DND-41 (cell line): ENCODE data around the gene CDK4.

Experiments
- ATAC-seq: fragments of 200-7000 bp; cut with Tn5 transposase; 3 replicates; pipeline ENCODE4 v1.9.1; 2021; ENCODE audit warnings: low read depth; ENCODE audit not compliant: insufficient read depth
- DNase-seq: peaks from one replicate; pipeline ENCODE4 v3.0.0-alpha.2; 2020
- H2AFZ ChIP-seq: 2 replicates; pipeline ENCODE4 v1.6.0; 2012; ENCODE audit warnings: low read depth, low read length
- H3K27ac ChIP-seq: 2 replicates; pipeline ENCODE4 v1.5.1; 2012; ENCODE audit warnings: low read length, inconsistent platforms
- H3K27me3 ChIP-seq: fragments of 200-600 bp; sonication (generic); 2 replicates; pipeline ENCODE4 v1.6.0; 2012; ENCODE audit warnings: low read length, mild to moderate bottlenecking, inconsistent platforms; ENCODE audit not compliant: insufficient read depth, poor library complexity
- H3K36me3 ChIP-seq: 2 replicates; pipeline ENCODE4 v1.5.1; 2012; ENCODE audit warnings: low read length, inconsistent platforms; ENCODE audit not compliant: insufficient read depth
- H3K4me1 ChIP-seq: 2 replicates; pipeline ENCODE4 v1.5.1; 2012; ENCODE audit warnings: mild to moderate bottlenecking, low read length; ENCODE audit not compliant: insufficient read depth
- H3K4me2 ChIP-seq: 2 replicates; pipeline ENCODE4 v1.6.0; 2012; ENCODE audit warnings: mild to moderate bottlenecking, moderate library complexity, low read length, inconsistent platforms; ENCODE audit not compliant: insufficient read depth
- H3K4me3 ChIP-seq, 2 experiments: fragments of 200-600 bp in 1 of 2; shearing (Covaris generic) in 1 of 2; 2 replicates each; pipeline ENCODE4 v1.5.1; 2012 to 2016; ENCODE audit warnings: inconsistent platforms in 2 of 2, low read length in 2 of 2, mild to moderate bottlenecking in 2 of 2, low read depth in 1 of 2, moderate library complexity in 1 of 2
- H3K79me2 ChIP-seq: 2 replicates; pipeline ENCODE4 v1.6.0; 2012; ENCODE audit warnings: low read length, inconsistent platforms; ENCODE audit not compliant: insufficient read depth
- H3K9ac ChIP-seq: 2 replicates; pipeline ENCODE4 v1.6.0; 2012; ENCODE audit warnings: low read depth, mild to moderate bottlenecking, inconsistent platforms, low read length, moderate library complexity
- H3K9me3 ChIP-seq: 2 replicates; pipeline ENCODE4 v1.5.1; 2012; ENCODE audit warnings: low read length, moderate library complexity, mild to moderate bottlenecking, inconsistent platforms; ENCODE audit not compliant: insufficient read depth, severe bottlenecking
- H4K20me1 ChIP-seq: 2 replicates; pipeline ENCODE4 v1.6.0; 2012; ENCODE audit warnings: low read length; ENCODE audit not compliant: insufficient read depth
- CTCF ChIP-seq: IDR thresholded peaks from 2 replicates; pipeline ENCODE4 v1.5.1; 2012; ENCODE audit warnings: borderline replicate concordance, low read length, moderate library complexity, mild to moderate bottlenecking; ENCODE audit not compliant: poor library complexity, severe bottlenecking; ENCODE audit errors: extremely low read depth
- EZH2 ChIP-seq: IDR thresholded peaks from 3 replicates; pipeline ENCODE4 v1.6.1; 2012; ENCODE audit warnings: borderline replicate concordance, low read depth, mild to moderate bottlenecking, moderate library complexity, low read length, inconsistent platforms; ENCODE audit not compliant: severe bottlenecking

CDK4 gene

GRCh38 chr12:57719777-57720605 is 32.1 kb downstream of the CDK4 start:
- H3K9me3 ChIP-seq: no peaks in the 10 kb centered on the region
- peaks cover 66% of the 10 kb centered on the region for H3K36me3 ChIP-seq
- no peaks in the 10 kb centered on the region; the same call in 1 of the 2 replicates for H4K20me1 ChIP-seq
- no peaks in the 10 kb centered on the region for H3K4me1 ChIP-seq
- ATAC-seq: no peak
- no peaks in the 10 kb centered on the region for H3K27me3 ChIP-seq
- H3K27ac ChIP-seq: no peak overlapping the region
- no peak overlapping the region for H3K4me3 ChIP-seq
- no peaks in the 10 kb centered on the region for H3K79me2 ChIP-seq
- H3K4me2 ChIP-seq: no peak overlapping the region
- TF ChIP-seq CTCF: no peak
- no peak for TF ChIP-seq EZH2
- no peak overlapping the region for H3K9ac ChIP-seq
- DNase-seq: no peak
- H2AFZ ChIP-seq: no peak overlapping the region

- ATAC-seq: no peak
- DNase-seq: no peak
- no peak overlapping the region for H3K4me3 ChIP-seq
These were observed 33.2 kb downstream of the CDK4 start for GRCh38 chr12:57718641-57719528.

GRCh38 chr12:57717846-57718640 is 34.1 kb downstream of the CDK4 start:
- Histone ChIP-seq H3K9ac (no peak overlapping the region), H3K27me3 (no peaks in the 10 kb centered on the region), H3K4me2 (no peak overlapping the region), H3K27ac (no peak overlapping the region), H3K36me3 (peaks cover 66% of the 10 kb centered on the region), H3K9me3 (no peaks in the 10 kb centered on the region), H3K4me3 (no peak overlapping the region), H2AFZ (no peak overlapping the region), H4K20me1 (no peaks in the 10 kb centered on the region), H3K4me1 (no peaks in the 10 kb centered on the region), H3K79me2 (no peaks in the 10 kb centered on the region)
- ATAC-seq (no peak), DNase-seq (no peak)
- TF ChIP-seq EZH2: no peak
- TF ChIP-seq CTCF: no peak

More at GRCh38 chr12:57718641-57719528, 33.2 kb downstream of the CDK4 start:
- Histone ChIP-seq H4K20me1 (no peaks in the 10 kb centered on the region; the same call in 1 of the 2 replicates), H3K27ac (no peak overlapping the region), H3K9me3 (no peaks in the 10 kb centered on the region), H3K4me1 (no peaks in the 10 kb centered on the region), H3K79me2 (no peaks in the 10 kb centered on the region), H3K36me3 (peaks cover 66% of the 10 kb centered on the region), H2AFZ (no peak overlapping the region), H3K9ac (no peak overlapping the region), H3K27me3 (no peaks in the 10 kb centered on the region), H3K4me2 (no peak overlapping the region)
- TF ChIP-seq EZH2 (no peak), CTCF (no peak)
